NCI-H345 treated with DMSO at 0.1 percent for 48 hours (cell line): ENCODE measurements around the gene IRF3.

ENCODE experiments used
- DNase-seq: peaks from one replicate; lab custom pipeline; 2025; ENCODE audit not compliant: unreplicated experiment; lab: John Stamatoyannopoulos, UW

IRF3 gene

DNA sequence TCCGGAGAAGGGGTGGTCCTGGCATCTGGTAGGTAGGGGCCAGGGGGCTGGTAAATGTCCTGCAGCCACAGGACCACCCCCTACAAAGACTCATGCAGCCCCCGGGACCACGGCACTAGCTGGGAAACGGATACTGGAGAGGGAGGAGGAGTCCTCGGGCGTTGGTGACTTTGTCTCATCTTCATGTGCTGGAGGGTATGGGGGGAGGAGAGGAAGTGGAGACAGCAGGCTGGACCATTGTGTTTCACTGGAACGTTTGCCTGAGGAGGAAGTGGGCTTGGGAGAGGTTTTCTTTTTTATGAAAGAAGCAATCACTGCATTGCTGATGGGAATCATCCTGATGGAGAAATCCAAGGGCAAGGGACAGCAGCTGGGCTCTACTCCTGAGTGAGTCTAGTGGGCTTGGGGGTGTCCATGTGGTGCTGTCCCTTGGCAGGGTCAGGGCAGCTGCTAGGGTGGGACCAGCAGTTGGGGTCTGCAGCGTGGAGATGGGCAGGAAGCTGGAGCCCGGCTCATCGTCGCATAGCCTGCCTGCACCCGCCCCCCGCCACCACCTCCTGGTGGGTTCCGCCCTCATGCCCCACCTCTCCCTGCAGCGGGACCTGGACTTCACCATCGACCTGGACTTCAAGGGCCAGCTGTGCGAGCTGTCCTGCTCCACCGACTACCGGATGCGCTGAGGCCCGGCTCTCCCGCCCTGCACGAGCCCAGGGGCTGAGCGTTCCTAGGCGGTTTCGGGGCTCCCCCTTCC is 22.1 kb upstream of the IRF3 start:
- no peak for DNase-seq

DNA sequence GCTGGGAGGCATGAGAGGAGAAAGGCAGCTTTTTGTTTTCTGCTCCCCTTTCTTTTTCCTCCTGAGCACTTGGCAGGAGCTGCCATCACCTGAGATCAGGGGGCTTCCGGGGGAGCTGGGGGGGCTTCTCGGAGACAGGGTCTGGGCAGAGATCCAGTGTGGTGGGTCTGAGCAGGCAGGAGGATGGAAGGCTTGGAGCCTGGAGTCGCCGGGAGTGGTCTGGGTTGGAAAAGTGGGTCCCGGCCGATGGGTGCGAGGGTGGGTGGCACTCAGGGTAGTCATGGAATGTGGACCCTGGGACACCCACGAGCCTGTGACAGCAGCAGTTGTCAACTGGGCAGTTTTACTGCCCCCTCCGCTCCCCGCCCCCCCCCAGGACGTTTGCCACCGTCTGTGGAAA is 21.5 kb upstream of the IRF3 start:
- DNase-seq = no peak

DNA sequence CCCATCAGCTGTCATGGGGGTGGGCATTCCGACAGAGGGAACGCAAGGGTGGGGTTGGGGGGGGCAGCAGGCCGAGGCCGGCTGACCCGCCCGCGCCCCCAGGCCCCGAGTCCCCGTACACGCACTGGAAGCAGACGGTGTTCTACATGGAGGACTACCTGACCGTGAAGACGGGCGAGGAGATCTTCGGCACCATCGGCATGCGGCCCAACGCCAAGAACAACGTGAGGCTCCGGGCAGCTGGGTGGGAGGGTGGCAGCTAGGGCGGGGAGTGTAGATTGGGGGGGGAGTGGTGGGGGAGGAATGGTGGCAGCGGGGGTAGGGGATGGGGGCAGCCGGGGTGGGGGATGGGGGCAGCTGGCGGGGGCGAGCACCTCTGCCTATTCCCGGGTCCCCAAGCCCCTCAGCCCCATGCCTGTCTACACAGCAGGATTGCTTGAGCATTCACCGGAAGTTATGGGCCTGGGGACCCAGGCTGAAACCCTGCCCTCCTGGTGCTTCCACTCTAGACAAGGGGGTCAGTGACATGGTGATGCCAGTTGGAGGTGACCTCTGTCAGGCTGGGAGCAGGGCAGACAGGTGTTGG is 20.9 kb upstream of the IRF3 start:
- DNase-seq = no peak

DNA sequence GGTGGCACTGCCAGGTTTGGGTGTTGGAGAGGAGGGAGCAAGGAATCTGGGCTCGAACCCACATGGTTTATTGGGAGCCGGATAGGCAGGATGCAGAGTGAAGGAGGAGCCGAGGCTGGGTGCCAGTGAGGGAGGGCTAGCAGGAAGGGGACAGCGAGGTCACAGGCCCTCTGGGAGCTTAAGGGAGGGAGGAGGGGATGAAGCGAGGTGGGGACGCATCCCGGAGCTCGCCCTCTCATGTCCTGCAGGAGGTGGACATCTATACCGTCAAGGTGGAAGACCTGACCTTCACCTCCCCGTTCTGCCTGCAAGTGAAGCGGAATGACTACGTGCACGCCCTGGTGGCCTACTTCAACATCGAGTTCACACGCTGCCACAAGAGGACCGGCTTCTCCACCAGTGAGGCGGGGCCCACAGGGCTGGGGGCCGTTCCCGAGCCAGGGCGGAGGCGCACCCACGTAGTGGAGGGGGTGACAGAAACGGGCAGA is 20.2 kb upstream of the IRF3 start:
- DNase-seq = no peak

DNA sequence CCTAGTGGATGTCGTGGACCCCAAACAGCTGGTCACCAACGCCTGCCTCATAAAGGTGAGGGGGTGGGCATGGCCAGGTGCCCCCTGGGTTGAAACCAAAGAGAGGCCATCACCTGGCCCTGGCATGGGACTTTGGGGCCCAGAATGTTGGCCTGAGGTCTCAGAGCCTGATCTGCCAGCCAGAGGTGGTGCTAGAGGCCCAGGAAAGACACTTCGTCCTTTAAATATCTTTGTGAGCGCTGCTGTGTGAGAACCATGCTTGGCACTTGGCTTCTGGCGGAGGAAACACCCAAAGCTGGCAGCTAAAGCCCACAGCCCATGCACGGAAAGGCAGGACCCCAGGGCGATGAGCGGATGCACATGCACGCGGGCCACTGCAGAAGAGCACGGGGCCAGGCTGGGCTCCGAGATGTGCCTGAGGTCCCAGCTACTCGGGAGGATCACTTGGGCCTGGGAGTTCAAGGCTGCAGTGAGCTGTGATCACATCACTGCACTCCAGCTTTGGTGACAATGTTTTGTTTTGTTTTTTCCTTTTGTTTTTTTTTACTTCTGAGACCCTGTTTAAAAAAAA is 19.4 kb upstream of the IRF3 start:
- DNase-seq = no peak

DNA sequence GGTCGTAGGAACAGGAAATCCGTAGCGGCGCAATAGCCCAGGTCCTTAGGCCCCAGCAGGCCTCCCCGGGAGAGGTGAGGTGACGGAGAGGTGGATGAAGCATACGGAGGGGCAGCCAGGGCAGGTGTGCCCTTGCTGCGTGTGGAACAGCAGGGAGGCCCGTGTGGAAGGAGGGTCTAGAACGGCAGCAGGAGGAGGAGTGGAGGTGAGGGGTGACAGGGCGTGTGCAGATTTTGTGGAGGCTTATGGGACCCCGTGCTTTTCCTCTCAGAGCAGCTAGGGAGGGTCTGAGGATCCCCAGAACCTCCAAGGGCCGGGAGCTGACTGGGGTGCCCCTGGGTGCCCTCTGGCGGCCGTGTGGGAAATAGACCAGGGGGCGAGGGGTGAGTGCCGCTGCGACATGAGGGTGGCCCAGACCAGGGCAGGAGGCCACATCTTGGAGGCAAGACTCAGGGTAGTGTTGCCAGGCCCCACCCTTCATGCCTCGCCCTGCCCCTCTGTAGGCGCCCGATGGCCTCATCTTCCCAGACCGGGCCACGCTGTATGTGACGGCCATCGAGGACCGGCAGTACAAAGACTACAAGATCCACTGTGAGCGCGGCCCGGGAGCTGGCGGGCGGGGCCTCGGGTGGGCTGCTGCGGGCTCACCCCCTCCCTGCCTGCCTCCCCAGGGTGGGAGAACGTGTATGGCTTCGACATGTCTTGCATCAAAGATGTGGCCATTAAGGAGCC is 18.8 kb upstream of the IRF3 start:
- DNase-seq = no peak

DNA sequence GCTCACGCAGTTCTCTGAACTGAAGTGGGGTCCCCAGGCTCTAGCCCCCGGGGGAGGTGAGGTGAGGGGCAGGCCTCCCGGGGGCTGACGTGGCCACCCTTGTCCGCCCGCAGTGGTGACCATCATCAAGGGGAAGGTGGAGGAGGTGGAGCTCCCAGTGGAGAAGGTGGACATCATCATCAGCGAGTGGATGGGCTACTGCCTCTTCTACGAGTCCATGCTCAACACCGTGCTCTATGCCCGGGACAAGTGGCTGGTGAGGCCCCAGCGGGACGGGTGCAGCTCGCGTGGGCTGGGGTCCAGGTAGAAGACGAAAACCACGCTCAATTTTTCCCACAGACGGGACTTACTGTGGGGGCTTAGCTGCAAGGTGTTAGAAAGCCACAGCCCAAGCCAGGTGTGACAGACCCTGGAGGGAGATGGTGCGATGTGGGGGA is 18.2 kb upstream of the IRF3 start:
- DNase-seq = no peak

DNA sequence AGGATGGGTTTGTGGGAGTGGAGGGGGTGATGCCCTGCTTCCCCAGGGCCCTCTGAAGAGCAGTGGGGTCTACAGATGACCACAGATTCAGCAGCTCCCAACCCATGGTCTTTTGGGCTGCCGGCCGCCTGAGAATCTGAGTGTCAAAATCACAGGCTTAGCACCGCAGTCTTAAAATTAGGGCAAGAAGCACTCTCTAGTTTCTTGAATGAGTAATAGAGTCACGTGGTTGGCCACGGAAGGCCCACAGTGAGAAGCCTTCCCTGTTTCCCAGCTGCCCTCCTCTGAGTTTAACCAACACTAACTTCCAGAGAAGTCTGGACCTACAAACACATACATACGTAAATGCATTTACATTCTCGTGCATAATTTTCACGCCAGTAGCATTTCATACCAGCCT is 16.6 kb upstream of the IRF3 start:
- DNase-seq = no peak

DNA sequence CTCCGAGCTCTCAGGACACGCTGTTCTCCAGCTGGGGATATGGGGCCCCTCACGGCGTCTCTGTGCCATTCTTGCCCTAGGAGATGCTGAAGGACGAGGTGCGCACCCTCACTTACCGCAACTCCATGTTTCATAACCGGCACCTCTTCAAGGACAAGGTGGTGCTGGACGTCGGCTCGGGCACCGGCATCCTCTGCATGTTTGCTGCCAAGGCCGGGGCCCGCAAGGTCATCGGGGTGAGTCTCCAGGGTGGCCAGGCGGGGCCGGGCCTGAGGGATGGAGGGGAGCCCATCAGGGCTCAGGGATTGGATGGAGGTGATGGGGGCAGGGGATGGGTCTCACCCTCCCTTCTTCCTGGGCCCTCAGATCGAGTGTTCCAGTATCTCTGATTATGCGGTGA is 16.2 kb upstream of the IRF3 start:
- no peak for DNase-seq

DNA sequence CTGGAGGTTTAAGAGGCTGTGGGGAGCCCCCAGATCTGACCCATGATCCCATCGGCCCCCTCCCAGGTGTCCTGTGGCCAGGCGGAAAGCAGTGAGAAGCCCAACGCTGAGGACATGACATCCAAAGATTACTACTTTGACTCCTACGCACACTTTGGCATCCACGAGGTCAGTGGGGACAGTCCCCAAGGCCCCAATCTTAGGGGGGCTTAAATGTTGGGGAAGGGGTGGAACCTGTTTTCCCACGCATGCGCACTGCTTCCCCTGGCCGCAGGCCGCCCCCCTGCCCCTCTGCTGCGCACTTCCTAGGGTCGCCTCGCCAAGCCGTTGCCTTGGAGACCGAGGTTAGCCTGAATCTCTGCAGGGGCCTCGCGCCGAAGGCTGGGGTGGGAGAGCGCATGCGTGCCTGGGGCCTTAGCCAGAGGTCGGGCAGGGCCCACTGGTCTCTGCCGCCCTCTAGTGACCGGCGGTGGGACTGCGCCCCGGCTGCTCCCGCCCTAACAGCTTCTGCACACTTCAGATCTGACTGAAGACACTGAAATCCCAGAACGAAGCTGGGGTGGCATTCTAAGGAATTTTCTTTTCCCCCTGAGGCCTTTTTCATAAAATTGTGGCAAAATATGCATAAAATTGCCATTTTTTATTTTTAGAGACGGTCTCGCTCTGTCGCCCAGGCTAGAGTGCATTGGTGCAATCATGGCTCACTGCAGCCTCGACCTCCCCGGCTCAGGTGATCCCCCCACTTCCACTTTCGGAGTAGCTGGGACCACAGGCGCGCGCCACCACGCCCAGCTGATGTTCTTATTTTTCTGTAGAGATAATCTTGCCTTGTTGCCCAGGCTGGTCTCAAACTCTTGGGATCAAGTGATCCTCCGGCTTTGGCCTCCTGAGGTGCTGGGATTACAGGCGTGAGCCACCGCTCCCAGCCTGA is 15.0 kb upstream of the IRF3 start:
- DNase-seq = peak; percentile 42

DNA sequence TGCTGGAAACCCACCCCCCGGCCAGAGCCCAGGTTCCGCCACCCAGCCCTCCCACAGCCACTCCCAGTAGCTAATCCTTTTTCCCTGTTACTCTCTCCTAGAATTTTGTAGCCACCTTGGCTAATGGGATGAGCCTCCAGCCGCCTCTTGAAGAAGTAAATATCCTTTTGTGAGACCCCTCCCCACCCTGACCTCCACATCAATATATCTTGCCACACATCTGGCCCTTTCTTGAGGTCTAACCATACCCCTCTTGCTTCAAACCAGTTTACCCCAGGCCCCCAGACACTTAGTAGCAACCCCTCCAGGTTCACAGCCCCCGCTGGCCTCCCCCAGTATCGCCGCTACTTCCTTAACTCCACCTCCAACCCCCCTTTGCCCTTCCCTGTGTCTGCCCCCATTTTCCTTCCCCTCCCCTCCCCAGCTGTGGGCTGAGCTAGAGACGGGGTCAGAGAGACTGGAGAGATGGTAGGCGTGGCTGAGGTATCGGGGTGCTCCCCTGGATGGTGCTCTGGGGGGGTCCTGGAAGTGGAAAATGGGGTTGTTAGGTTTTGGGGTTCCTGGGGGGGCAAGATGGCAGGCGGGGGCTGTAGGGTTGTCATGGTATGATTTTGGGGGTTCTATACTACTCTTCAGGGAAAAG is 14.2 kb upstream of the IRF3 start:
- no peak for DNase-seq

DNA sequence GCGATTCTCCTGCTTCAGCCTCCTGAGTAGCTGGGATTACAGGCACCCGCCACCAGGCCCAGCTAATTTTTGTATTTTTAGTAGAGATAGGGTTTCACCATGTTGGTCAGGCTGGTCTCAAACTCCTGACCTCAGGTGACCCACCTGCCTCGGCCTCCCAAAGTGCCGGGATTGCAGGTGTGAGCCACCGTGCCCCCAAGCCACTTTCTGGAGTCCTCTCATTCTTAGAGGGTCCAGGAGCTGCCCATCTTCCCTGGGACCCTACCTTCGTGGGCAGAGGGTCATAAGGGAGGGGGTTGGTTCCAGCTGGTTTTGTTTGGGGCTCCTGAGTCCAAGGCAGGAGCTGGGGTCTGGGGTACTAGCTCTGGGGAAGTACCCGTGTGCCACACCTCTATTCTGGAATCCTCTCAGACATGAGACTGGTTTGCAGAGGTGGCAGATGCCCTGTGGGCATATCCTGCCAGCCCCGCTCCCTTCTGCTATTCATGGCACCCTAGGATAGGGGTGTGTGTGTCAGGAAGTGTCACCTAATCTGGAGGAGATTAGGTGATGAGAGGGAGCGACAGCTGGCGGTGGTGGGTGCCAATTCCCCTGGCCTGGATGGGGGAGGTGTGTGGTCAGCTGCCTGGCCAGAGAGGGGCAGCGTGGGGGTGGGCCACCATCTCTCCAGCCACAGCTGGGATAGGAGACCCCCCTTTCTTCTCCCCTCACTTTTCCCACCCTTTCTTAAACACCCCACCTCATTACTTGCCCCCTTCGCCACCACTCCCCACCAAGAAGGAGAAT is 13.5 kb upstream of the IRF3 start:
- DNase-seq = no peak

DNA sequence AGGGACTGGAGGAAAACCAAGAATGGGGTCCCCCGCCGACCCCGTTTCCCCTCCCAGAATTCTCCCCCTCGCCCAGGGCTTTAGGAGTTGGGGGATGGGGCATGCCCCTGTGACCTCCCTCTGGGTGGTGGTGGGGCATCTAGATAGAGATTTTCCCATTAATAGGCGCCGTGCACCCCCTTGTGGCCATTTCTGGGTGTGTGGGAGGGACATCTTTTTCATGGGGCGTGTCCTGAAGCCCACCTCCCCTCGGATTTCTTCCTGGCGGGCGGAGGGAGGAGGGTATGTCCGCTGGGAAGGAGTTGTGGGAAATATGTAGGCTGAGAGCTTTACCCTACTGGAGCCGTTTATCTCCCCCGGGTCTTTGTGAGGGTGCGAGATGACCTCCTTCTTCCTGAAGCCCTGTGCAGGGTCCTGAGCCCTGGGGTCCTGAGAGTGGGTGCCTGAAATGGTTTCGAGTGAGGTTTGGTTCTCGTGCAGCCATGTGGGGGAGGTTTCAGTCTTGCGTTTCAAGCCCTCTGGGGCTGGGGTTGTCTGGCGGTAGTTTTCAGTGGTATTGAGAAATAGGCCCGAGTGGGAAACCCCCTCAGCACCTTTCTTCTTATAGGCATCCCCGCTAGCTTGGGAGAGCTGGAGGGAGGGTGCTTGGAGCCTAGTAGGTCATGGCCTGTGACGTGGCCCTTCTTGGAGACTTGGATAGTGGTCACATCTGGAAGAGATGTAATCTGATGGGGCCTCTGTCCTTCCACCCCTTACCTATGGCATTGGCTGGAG is 12.4 kb upstream of the IRF3 start:
- peak; percentile 7 for DNase-seq

DNA sequence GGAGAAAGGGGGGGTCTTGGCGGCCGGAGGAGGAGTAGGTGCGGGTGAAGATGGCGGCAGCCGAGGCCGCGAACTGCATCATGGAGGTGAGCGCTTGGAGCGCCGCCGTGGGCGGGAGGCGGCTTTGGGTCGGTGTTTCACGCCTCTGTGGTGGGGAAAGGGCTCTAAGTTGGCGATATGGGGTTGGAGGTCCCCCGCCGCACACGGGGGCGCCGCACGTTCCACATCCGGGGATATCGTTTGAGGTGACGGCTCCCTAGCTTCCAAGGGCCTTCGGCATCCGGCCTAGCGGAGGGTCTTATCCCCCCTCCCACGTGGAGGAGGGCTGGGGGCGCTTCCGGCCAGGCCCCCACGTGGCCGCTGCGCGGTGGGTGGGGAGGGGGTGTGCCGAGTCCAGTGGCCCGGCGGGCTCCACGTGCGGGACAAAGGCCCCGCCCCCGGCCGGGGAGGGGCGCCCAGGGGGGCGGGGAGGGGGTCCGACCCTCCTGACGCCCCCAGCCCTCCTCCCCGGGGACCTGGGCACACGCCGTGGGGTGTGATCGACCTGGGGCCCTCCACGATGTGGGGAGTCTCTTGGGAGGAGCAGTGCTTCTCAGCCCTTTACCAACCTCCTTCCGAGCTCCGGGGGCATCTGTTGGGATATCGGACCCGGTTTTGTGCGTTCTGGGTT is 11.7 kb upstream of the IRF3 start, which contains the start of gene PRMT1:
TSS of gene PRMT1 (plus strand) at position 41 of the 670 bp plus-strand sequence. CDS start at position 51, 10 bp downstream.
- DNase-seq = no peak

DNA sequence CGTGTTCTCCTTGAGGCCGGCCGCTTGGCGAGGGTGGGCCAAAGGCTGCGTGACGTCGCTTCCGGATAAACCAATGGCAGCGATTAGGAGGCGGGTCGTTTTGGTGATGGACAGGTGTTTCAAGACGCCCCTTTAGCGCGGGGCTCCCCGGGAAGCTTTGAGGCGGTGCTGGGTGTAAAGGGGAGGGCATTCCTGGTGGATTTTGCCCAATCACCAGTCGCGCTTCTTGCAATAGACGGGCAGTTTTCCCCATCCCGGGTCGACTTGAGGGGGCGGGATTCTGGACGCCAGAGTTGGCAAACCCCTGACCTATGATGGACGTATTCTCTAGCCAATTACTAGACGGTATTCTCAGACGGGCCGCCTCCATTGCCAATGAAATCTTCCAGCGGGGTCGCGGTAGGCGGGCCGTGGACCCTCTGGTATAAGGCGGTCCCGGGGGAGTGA is 11.2 kb upstream of the IRF3 start:
- DNase-seq = peak; percentile 95

DNA sequence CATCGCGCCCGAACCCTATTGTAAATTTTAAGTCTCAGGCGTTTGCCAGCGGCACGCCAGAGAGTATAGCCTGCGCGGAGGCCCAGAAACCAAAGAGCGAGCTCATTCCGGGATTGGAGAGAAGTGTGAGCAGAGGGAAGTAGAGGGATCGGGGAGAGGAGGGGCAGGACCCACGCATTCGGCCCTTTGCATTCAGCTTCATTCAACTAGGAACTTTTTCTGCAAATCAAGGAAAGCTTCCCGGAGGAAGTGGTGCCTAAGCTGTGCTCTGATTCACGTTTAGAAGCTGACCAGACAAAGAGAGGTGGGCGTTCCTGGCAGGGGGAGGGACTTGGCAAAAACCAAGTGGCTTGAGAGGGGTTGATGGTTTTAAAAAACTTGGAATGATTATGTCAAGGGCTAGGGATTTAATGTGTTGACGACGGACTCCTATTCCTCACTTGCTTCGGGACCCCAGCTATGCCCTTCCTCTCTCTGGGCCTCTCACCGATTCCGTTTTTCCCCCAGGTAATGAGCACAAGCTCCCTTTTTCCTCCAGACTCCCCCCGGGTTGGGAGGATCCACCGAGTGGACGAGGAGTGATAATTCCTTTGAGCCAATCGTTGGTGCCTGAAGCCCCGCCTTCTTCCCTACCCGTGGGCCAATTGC is 10.6 kb upstream of the IRF3 start:
- DNase-seq = peak; percentile 69

DNA sequence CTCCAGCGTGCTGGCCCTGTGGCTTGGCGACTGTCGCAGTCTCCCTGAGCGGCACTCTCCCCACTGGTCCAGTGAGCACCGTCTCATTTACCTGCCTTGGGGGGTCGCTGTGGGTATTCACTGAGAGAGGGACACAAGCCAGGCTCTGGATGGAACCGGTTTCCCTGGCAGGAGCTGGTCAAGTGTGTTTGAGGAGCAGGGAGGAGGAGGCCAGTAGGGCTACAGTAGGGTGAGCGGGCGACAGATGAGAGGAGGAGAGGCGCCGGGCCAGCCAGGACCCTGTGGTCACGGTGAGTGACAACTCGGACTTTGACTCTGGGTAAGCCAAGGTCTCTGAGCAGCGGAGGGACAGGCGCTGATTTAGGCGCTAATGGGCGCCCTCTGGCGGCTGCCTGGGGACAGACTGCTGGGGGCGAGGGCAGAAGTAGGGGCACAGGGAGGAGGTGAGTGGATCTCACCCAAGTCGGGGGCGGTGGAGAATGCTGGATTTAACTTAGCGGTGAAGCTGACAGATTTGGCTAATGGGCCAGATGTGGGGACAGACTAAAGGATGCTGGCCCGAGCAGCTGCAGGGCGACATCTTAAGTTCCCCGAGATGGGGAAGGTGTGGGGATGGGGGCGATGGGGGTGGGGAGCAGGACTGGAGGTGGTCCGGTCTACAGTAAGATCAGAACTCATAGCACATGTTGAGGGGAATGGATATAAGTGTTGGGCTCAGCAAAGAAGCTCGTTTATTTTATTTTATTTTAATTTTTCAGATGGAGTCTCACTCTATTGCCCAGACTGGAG is 6.7 kb upstream of the IRF3 start:
- peak; percentile 33 for DNase-seq
